Activated naive CD4-positive, alpha-beta T cell treated with anti-CD3 and anti-CD28 coated beads, Interleukin-2, amount 50 U/mL, for 16 hours (primary cell): ENCODE results near the gene GRM2.
"Not testable (repeated sequence)": the region's sequence is repeated elsewhere in the genome, so short reads cannot be mapped to it uniquely, and the experiment has no call there.

Experiments used
- DNase-seq: peaks from one replicate; pipeline ENCODE4 v3.0.0-alpha.2; 2020

The GRM2 gene

GRCh38 chr3:51729042-51729633 lies 22.3 kb downstream of the GRM2 start:
- DNase-seq = no peak

DNA sequence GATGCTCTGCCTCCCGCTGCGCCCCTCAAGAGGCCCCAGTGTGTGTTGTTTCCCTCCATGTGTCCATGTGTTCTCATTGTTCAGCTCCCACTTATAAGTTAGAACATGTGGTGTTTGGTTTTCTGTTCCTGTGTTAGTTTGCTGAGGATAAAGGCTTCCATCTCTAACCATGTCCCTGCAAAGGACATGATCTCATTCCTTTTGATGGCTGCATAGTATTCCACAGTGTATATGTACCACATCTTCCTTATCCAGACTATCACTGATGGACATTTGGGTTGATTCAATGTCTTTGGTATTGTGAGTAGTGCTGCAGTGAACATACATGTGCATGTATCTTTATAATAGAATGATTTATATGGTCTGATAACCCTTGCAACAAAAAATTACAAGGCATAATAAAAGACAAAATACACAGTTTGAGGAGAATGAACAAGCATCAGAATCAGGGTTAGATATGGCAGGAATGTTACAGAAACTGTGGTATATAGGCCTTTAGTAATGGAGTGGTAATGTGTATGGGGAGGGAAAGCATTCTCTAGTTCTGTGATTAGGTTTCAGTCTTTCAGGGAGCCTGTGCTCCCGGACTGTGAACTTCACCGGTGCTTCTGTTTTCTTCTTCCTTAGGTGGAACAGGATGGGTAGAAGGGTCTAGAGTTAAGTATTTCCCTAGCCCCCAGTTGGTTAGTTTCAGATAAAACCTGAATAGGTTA lies 27.1 kb downstream of the GRM2 start:
- no peak for DNase-seq

DNA sequence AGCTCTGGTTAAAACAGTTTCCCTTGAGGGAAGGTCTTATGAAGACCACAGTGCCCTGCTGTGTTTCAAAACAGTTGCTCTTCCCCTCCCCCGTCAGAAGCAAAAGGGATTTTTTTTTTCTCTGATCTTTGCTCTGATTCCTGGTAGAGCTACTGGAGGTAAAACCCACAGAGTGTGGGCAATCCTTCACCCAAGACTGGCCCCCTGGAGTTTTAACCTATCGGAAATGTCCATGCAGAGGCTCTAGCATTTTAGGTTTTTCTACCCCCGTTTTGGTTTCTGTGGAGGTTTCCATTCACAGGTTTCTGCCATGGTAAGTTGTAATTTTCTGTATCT lies 27.7 kb downstream of the GRM2 start:
- DNase-seq = no peak

- no peak for DNase-seq
These were observed 28.2 kb downstream of the GRM2 start for GRCh38 chr3:51735039-51735438.

DNA sequence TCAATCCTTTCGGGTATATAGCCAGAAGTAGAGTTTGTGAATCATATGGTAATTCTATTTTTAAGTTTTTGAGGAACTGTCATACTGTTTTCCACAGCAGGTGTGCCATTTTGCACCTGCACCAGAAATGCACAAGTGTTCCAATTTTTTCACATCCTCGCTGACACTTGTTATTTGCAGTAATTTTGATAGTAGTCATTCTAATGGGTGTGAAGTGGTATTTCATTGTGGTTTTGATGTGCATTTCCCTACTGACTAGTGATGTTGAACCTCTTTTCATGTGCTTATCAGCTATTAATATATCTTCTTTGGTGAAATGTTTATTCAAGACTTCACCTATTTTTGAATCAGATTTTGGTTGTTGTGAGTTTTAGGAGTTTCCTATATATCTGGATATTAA lies 29.1 kb downstream of the GRM2 start:
- DNase-seq = no peak

DNA sequence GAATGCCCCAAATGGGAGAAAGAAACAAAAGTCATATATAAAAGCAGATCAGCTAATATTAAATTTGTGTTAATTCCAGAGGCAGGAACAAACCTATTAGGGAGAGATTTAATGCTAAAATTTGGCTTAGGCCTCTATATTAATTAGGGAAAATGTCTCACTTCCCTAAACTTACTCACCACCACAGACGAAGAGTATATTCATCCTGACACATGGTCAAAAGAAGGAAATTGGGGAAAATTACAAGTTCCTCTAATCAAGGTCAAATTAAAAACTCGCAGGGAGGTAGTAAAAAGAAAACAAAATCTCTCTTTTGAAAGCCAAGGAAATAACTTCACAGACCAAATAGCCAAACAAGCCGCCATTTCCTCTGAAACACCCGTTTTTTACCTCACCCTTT lies 32.2 kb downstream of the GRM2 start:
- no peak for DNase-seq

GRCh38 chr3:51742320-51742719 lies 35.5 kb downstream of the GRM2 start:
- not testable (repeated sequence) for DNase-seq

DNA sequence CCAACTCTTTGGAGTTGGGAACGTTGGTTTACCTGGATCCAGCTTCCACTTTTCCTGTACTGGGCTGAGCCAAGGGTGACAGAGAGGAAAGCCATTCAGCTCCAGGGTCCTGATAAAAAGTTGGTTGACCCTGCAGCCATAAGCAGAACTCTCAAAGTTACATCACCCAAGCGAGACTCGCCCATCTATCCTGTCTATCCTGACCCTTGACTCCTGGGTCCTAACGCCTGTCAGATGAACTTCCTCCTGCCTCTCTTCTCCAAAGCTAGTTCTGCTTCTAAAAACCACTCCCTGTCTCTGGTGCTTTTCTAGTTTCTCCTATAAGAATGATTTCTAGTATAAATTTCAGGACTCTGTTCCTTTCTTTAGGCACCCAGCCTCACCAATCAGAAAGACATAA lies 36.1 kb downstream of the GRM2 start:
- DNase-seq = not testable (repeated sequence)

DNA sequence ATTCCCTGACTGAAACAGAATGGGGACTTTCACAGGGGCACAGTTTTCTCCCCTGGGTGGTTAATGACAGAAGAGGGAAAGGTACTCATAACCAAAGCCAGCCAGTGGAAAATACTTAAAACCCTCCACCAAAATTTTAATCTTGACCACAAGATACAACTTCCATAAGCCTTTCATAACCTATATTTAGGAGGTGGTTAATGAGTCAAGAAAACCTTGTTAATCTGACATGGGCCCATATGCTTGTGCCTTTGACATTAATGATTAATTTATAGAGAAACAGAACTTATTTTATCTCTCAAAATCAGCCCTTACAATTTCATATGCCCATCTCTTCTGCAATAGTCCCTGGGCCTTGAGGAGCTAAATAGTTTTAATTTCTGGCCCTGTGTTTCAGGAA lies 41.0 kb downstream of the GRM2 start:
- DNase-seq = no peak

DNA sequence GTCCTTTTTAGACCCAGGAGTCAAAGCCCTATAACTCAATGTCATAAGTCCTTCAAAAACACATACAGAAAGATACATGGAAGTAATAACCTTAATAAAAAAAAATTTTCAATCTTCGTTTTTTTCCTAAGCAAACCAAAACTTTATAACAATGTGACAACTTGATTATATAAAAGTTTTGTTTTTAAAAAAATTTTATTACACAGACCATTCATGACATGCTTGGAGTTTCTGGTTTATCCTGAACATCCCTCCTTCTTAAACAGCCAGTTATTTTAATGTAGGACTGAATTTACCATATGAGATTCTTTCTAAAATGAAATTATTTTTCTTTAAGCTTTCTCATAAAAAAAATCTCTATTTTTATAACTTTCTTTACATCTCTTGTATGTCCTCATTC lies 41.5 kb downstream of the GRM2 start:
- no peak for DNase-seq

DNA sequence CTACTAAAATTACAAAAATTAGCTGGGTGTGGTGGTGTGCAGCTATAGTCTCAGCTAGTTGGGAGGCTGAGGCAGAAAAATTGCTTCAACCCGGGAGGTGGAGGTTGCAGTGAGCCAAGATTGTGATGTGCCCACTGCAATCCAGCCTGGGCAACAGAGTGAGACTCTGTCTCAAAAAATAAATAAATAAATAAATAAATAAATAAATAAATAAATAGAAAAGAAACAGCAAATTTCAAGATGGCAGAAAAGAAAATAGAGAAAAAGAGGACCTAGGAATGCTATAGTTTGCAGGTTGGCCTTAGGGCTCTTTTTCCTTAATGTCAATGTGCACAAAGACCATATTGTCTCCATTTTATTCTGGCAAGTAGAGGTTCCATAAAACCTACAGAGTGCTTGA lies 44.0 kb downstream of the GRM2 start:
- no peak for DNase-seq

DNA sequence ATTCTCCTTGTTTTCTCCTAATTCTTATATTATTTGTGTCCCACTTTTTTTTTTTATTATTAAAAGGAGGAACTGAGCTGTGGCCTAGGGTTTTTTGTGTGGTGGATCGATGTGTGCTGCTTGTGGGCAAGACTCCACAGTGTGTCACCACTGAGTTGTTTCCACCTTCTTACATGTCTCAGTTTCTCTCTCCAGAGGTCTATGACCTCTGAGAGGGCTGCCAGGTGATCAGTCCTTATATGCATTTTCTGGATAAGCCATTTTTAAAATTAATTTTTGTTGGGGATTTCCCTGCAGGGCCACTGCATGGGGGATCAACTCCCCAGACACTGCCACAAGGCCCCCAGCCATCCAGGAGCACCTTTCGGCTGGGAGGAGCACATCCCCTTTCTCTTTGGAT lies 44.4 kb downstream of the GRM2 start:
- DNase-seq = no peak

DNA sequence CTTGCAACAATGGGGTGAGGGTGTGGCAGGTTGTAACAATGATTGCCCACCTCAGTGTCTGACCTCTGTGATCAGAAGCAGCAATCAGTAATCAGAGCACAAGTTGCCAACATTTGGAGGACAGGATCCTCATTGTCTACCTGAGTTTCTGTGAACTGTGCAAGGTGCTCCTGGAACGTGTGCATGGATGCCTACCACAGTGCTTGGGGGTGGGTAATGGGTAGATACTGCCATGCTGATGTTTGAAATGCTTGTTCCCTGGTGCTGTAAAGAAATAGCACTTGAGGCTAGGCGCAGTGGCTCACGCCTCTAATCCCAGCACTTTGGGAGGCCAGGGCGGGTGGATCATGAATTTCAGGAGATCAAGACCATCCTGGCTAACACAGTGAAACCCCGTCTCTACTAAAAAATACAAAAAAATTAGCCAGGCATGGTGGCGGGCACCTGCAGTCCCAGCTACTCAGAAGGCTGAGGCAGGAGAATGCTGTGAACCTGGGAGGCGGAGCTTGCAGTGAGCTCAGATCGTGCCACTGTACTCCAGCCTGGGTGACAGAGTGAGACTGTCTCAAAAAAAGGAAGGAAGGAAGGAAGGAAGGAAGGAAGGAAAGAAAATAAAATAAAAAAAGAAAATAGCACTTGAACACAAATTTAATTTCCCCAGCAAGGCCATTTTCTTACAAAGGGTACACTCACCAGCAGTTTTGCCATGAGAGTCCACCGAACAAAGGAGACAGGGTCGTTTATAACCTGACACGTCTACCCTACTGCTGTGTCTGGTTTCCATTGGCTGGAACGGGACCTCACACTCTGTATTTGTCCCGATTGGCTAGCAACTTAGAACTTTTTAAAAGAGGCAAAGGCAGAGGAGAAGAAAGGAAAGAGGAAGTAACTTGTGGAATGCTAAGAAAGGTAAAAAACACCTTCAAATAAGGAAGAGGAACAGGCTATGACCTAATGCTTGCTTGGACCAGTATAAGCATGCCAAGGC lies 47.2 kb downstream of the GRM2 start:
- DNase-seq = not testable (repeated sequence)

- no peak for DNase-seq
These were observed 52.3 kb downstream of the GRM2 start for GRCh38 chr3:51759203-51759602.
